Measurements from ENCODE around the gene TUBB4A. TPM values are rescaled to one million over a fixed set of nuclear protein-coding genes. Genes with fewer than 3 reads are reported as not detected.

Gene TUBB4A
- polyA plus RNA-seq, 1 donor from 2014 or later = 17.8 TPM

DNA sequence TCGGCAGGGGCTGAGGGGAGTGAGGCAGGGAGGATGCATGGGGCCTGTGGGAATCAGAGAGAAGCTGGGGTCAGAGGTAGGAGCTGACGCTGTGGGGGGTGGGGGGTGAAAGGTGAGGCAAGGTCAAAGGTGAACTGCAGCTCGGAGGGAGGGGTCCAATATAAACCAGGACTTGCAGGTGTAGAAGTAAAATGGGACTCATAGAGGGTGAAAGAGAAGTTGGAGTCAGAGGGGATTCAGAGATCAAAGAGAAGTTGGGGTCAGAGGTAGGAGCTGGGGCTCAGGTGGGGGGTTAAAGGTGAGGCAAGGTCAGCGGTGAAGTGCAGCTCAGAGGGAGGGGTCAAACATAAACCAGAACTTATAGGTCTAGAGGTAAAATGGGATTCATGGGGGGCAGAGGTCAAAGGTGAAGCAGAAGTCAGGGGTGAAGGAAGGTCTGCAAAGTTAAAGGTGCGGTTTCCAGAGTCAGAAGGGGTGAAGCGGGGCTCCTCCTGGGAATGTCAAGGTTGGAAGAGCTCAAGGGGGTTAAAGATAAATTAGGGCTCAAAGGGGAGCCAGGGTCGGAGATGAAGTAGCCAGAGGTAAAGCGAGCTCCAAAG lies 7.6 kb downstream of the TUBB4A start:
- Histone ChIP-seq H3K9ac (ENCODE audit: low read length) (no peak overlapping the region), H3K27ac (ENCODE audit: low read length) (no peak overlapping the region), H2AFZ (ENCODE audit: low read depth, low read length) (no peak overlapping the region), H3K4me3 (ENCODE audit: low read length) (no peak overlapping the region), H3K79me2 (replicated peaks; ENCODE audit: insufficient read depth, low read length) (no peaks in the 10 kb centered on the region), H3K36me3 (ENCODE audit: insufficient read depth, low read length) (no peaks in the 10 kb centered on the region), H3K9me3 (ENCODE audit: low read length) (no peaks in the 10 kb centered on the region), H4K20me1 (ENCODE audit: insufficient read depth) (no peaks in the 10 kb centered on the region), H3K4me2 (ENCODE audit: low read length) (no peak overlapping the region), H3K27me3 (ENCODE audit: insufficient read depth, low read depth, low read length) (no peaks in the 10 kb centered on the region), H3F3A (ENCODE audit: insufficient read depth, low read length, poor library complexity, severe bottlenecking) (no peaks in the 10 kb centered on the region), H3K9me2 (ENCODE audit: insufficient read depth, low read length) (no peaks in the 10 kb centered on the region)
- TF ChIP-seq, protein P1, sequence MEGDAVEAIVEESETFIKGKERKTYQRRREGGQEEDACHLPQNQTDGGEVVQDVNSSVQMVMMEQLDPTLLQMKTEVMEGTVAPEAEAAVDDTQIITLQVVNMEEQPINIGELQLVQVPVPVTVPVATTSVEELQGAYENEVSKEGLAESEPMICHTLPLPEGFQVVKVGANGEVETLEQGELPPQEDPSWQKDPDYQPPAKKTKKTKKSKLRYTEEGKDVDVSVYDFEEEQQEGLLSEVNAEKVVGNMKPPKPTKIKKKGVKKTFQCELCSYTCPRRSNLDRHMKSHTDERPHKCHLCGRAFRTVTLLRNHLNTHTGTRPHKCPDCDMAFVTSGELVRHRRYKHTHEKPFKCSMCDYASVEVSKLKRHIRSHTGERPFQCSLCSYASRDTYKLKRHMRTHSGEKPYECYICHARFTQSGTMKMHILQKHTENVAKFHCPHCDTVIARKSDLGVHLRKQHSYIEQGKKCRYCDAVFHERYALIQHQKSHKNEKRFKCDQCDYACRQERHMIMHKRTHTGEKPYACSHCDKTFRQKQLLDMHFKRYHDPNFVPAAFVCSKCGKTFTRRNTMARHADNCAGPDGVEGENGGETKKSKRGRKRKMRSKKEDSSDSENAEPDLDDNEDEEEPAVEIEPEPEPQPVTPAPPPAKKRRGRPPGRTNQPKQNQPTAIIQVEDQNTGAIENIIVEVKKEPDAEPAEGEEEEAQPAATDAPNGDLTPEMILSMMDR (IDR thresholded peaks at IDR 0.05; ENCODE audit: poor library complexity, severe bottlenecking) = no peak
- TF ChIP-seq MXI1 (conservative IDR thresholded peaks at IDR 0.05; ENCODE audit: poor library complexity, severe bottlenecking) = no peak
- no peak for TF ChIP-seq EP300 (conservative IDR thresholded peaks at IDR 0.05; ENCODE audit: poor library complexity, severe bottlenecking)
- TF ChIP-seq, protein P2, sequence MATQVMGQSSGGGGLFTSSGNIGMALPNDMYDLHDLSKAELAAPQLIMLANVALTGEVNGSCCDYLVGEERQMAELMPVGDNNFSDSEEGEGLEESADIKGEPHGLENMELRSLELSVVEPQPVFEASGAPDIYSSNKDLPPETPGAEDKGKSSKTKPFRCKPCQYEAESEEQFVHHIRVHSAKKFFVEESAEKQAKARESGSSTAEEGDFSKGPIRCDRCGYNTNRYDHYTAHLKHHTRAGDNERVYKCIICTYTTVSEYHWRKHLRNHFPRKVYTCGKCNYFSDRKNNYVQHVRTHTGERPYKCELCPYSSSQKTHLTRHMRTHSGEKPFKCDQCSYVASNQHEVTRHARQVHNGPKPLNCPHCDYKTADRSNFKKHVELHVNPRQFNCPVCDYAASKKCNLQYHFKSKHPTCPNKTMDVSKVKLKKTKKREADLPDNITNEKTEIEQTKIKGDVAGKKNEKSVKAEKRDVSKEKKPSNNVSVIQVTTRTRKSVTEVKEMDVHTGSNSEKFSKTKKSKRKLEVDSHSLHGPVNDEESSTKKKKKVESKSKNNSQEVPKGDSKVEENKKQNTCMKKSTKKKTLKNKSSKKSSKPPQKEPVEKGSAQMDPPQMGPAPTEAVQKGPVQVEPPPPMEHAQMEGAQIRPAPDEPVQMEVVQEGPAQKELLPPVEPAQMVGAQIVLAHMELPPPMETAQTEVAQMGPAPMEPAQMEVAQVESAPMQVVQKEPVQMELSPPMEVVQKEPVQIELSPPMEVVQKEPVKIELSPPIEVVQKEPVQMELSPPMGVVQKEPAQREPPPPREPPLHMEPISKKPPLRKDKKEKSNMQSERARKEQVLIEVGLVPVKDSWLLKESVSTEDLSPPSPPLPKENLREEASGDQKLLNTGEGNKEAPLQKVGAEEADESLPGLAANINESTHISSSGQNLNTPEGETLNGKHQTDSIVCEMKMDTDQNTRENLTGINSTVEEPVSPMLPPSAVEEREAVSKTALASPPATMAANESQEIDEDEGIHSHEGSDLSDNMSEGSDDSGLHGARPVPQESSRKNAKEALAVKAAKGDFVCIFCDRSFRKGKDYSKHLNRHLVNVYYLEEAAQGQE (IDR thresholded peaks at IDR 0.05; ENCODE audit: borderline replicate concordance) = no peak
- no peak for TF ChIP-seq SMC3 (conservative IDR thresholded peaks at IDR 0.05; ENCODE audit: poor library complexity)
- no peak for TF ChIP-seq EZH2 (IDR thresholded peaks at IDR 0.05; ENCODE audit: borderline replicate concordance, insufficient read depth, low read length, poor library complexity, severe bottlenecking)
- TF ChIP-seq POLR2AphosphoS5 (IDR thresholded peaks at IDR 0.05) = no peak
- TF ChIP-seq TAF1 (IDR thresholded peaks at IDR 0.05; ENCODE audit: low read depth) = no peak
- TF ChIP-seq RAD21 (conservative IDR thresholded peaks at IDR 0.05) = no peak

GRCh38 chr19:6491802-6492592 lies 10.1 kb downstream of the TUBB4A start:
- no peaks in the 10 kb centered on the region for H3K79me2 ChIP-seq (replicated peaks; ENCODE audit: insufficient read depth, low read length)
- no peak overlapping the region for H3K4me3 ChIP-seq (ENCODE audit: low read length)
- TF ChIP-seq, protein P1 (IDR thresholded peaks at IDR 0.05; ENCODE audit: poor library complexity, severe bottlenecking) = no peak
- TF ChIP-seq, protein P2 (IDR thresholded peaks at IDR 0.05; ENCODE audit: borderline replicate concordance) = no peak
- TF ChIP-seq MXI1 (conservative IDR thresholded peaks at IDR 0.05; ENCODE audit: poor library complexity, severe bottlenecking) (no peak), TAF1 (IDR thresholded peaks at IDR 0.05; ENCODE audit: low read depth) (no peak), RAD21 (conservative IDR thresholded peaks at IDR 0.05) (no peak), SMC3 (conservative IDR thresholded peaks at IDR 0.05; ENCODE audit: poor library complexity) (no peak), EP300 (conservative IDR thresholded peaks at IDR 0.05; ENCODE audit: poor library complexity, severe bottlenecking) (no peak), POLR2AphosphoS5 (IDR thresholded peaks at IDR 0.05) (no peak), EZH2 (IDR thresholded peaks at IDR 0.05; ENCODE audit: borderline replicate concordance, insufficient read depth, low read length, poor library complexity, severe bottlenecking) (no peak)
- no peaks in the 10 kb centered on the region for H3K27me3 ChIP-seq (ENCODE audit: insufficient read depth, low read depth, low read length)
- H3K36me3 ChIP-seq (ENCODE audit: insufficient read depth, low read length) = no peaks in the 10 kb centered on the region
- H3K9me3 ChIP-seq (ENCODE audit: low read length) = no peaks in the 10 kb centered on the region
- H3F3A ChIP-seq (ENCODE audit: insufficient read depth, low read length, poor library complexity, severe bottlenecking) = no peaks in the 10 kb centered on the region
- no peaks in the 10 kb centered on the region for H4K20me1 ChIP-seq (ENCODE audit: insufficient read depth)
- no peaks in the 10 kb centered on the region for H3K9me2 ChIP-seq (ENCODE audit: insufficient read depth, low read length)
- H2AFZ ChIP-seq (ENCODE audit: low read depth, low read length) = no peak overlapping the region
- H3K4me2 ChIP-seq (ENCODE audit: low read length) = no peak overlapping the region
- no peak overlapping the region for H3K9ac ChIP-seq (ENCODE audit: low read length)
- H3K27ac ChIP-seq (ENCODE audit: low read length) = no peak overlapping the region

Measured in neural cell (in vitro differentiated cells).